Psoas muscle (tissue), 8 donors: ENCODE measurements around the gene MTX2. TPM values are rescaled to one million over a fixed set of nuclear protein-coding genes. Genes with fewer than 3 reads are reported as not detected.

Source experiments
- ATAC-seq, 4 donors: fragments of 200-7000 bp; cut with Tn5 transposase; one replicate each; pipeline ENCODE4 v1.9.1; 2020; ENCODE audit warnings: moderate library complexity in 3 of 4, mild to moderate bottlenecking in 2 of 4
- DNase-seq, 2 donors: peaks; one replicate each; pipeline ENCODE4 v3.0.0-alpha.2; 2020
- H3K27ac ChIP-seq: fragments of 200-600 bp; one replicate; pipeline ENCODE4 v1.8.0; 2022
- H3K27me3 ChIP-seq, 3 donors: fragments of 200-600 bp in 1 of 3; one replicate each; pipeline versions ENCODE4 v1.6.1 to v1.8.0; 2013 to 2022; ENCODE audit warnings: low read length in 2 of 3, mild to moderate bottlenecking in 2 of 3, moderate library complexity in 1 of 3; ENCODE audit not compliant: insufficient read depth in 3 of 3
- H3K36me3 ChIP-seq, 2 donors: fragments of 200-600 bp in 1 of 2; one replicate each; pipeline versions ENCODE4 v1.6.1 to v1.8.0; 2013 to 2022; ENCODE audit warnings: low read depth in 1 of 2, mild to moderate bottlenecking in 1 of 2, moderate library complexity in 1 of 2; ENCODE audit not compliant: insufficient read depth in 1 of 2
- H3K4me1 ChIP-seq: fragments of 200-600 bp; one replicate; pipeline ENCODE4 v1.8.0; 2022
- H3K4me3 ChIP-seq: fragments of 200-600 bp; one replicate; pipeline ENCODE4 v1.8.0; 2022; ENCODE audit warnings: mild to moderate bottlenecking
- H3K9me3 ChIP-seq: fragments of 200-600 bp; one replicate; pipeline ENCODE4 v1.8.0; 2022
- WGBS, 3 donors: extraction: QIAGEN DNeasy Blood & Tissue Kit; methylation state at CpG; one replicate each; pipeline versions ENCODE4 v1.1.6 to v1.1.7; 2013; 5-methylcytosine and 5-hydroxymethylcytosine counted together
- intact Hi-C, 2 donors: fragments of 100-400 bp; cut with DNase I; formaldehyde crosslinking; loops; one replicate each; pipeline versions ENCODE4 v1.11.0 to v1.14.2; 2022
- polyA plus RNA-seq, 3 donors: library from polyadenylated mRNA; stranded (reverse); fragments of 200-250 nt; gene quantifications; one replicate each; pipeline ENCODE4 v1.2.3, GENCODE V29; 2013
- total RNA-seq, 4 donors: library from RNA; stranded (reverse); fragmentation: NEBNext Ultra II Directional in 2 of 4; extraction: Animal tissue kit (Norgen Biotek cat#: 25700) in 2 of 4; gene quantifications; one replicate each; pipeline versions ENCODE4 v1.2.1 to v1.2.4, GENCODE V29; 2021 to 2023
- TF ChIP-seq, protein P1 (sequence below): fragments of 200-600 bp; IDR thresholded peaks from one replicate; pipeline ENCODE4 v1.8.0; 2022; ENCODE audit warnings: antibody characterized with exemption
- donor health status: healthy with polysubstance abuse.
- donor health status: DM: no; HTN: no; CAD: no; lungs with moderate emphysema.
- donor health status: Bipolar disorder and iron deficiency.
- donor health status: healthy.
- donor health status: DM: yes; HTN: yes; CAD: no.
- donor health status: DM: no; HTN: no; CAD: no.
- donor health status: DM: no; HTN: no; CAD: no.
- donor health status: DM: yes; HTN: yes; CAD: no.

Gene MTX2
- total and polyA plus RNA-seq, 7 donors: 33.2 to 91.7 (median 43.6) TPM

DNA sequence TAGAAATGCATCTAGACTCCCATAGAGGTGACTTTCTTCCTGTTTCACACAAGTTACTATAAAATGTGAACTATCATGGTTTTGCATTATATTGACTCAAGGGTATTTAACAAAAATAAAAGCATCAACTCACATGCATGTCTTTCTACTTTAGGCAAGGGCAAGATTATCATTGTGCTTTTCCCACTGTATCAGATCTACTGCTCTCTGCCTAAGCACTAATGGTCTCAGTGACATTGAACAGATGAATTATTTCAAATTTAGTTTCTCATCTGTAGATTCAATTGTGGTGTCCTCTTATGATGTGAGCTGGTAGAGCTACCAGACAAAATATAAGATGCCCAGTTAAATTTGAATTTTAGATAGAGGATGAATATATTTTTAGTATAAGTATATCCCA lies 113.9 kb downstream of the MTX2 start:
- TF ChIP-seq, protein P1, sequence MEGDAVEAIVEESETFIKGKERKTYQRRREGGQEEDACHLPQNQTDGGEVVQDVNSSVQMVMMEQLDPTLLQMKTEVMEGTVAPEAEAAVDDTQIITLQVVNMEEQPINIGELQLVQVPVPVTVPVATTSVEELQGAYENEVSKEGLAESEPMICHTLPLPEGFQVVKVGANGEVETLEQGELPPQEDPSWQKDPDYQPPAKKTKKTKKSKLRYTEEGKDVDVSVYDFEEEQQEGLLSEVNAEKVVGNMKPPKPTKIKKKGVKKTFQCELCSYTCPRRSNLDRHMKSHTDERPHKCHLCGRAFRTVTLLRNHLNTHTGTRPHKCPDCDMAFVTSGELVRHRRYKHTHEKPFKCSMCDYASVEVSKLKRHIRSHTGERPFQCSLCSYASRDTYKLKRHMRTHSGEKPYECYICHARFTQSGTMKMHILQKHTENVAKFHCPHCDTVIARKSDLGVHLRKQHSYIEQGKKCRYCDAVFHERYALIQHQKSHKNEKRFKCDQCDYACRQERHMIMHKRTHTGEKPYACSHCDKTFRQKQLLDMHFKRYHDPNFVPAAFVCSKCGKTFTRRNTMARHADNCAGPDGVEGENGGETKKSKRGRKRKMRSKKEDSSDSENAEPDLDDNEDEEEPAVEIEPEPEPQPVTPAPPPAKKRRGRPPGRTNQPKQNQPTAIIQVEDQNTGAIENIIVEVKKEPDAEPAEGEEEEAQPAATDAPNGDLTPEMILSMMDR: no peak
- ATAC-seq (no peak), DNase-seq (no peak)
- Histone ChIP-seq H3K9me3 (peaks cover 8% of the 10 kb centered on the region), H3K4me3 (no peak overlapping the region), H3K4me1 (no peaks in the 10 kb centered on the region), H3K27me3 (no peaks in the 10 kb centered on the region), H3K36me3 (no peaks in the 10 kb centered on the region), H3K27ac (no peak overlapping the region)
- intact Hi-C loops: no loop called here

DNA sequence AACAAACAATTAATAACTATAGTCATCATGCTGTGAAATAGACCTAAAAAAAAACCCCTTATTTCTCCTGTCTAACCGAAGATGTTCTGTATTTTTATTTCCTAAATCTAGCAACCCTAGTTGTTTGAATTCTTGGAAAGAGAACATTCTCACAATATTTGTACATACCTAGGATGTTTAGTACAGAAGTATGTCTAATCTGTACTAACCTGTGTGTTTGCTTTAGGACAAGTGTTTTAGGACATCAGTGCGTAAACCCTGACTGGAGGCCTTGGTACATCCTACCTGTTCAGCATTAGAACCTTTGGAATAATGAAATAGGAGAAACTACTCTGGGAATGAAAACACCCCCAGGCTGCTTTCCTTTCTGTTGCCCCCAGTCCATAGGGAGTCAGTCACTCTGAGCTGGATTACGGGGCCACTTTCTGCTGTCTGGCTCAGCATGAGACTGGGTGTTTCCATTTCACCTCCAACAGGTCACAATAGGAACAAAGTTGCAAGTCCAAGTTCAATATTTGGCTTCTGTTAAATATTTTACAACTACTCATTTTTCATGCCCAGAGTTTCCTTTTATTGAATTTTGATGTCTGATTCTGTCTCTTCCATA lies 114.7 kb downstream of the MTX2 start:
- intact Hi-C loops: no loop called here
- ATAC-seq (no peak), DNase-seq (no peak)
- Histone ChIP-seq H3K27me3 (no peaks in the 10 kb centered on the region), H3K4me1 (no peaks in the 10 kb centered on the region), H3K9me3 (peaks cover 2% of the 10 kb centered on the region), H3K36me3 (no peaks in the 10 kb centered on the region), H3K4me3 (no peak overlapping the region), H3K27ac (no peak overlapping the region)
- 75 to 80% (median 79%) methylated on average over 3 of the region's 3 CpGs for WGBS, 3 donors
- TF ChIP-seq, protein P1: no peak

- no peaks in the 10 kb centered on the region for H3K4me1 ChIP-seq
- no peak overlapping the region for H3K4me3 ChIP-seq
- H3K27ac ChIP-seq: no peak overlapping the region
- no peaks in the 10 kb centered on the region for H3K36me3 ChIP-seq
- H3K9me3 ChIP-seq: no peaks in the 10 kb centered on the region
- WGBS, 3 donors: 68 to 74% (median 74%) methylated on average over 2 of the region's 2 CpGs
- no peaks in the 10 kb centered on the region for H3K27me3 ChIP-seq
- intact Hi-C loops: no loop called here
- TF ChIP-seq, protein P1: no peak
- DNase-seq (no peak), ATAC-seq (no peak)
These were observed 116.0 kb downstream of the MTX2 start for GRCh38 chr2:176385219-176385759.

- Histone ChIP-seq H3K4me1 (no peaks in the 10 kb centered on the region), H3K27ac (no peak overlapping the region), H3K27me3 (no peaks in the 10 kb centered on the region), H3K4me3 (no peak overlapping the region), H3K9me3 (no peaks in the 10 kb centered on the region), H3K36me3 (no peaks in the 10 kb centered on the region)
- DNase-seq (no peak), ATAC-seq (no peak)
- intact Hi-C loops: no loop called here
- WGBS, 3 donors: 14 to 31% (median 25%) methylated on average over 2 of the region's 2 CpGs
- TF ChIP-seq, protein P1: no peak
These were observed 116.6 kb downstream of the MTX2 start for GRCh38 chr2:176385838-176386237.

Other genes starting within 250 kb of the MTX2 start
- gene EVX2, start 185.5 kb upstream of the MTX2 start, total RNA-seq: not detected
- not detected for gene EVX2, start 185.5 kb upstream of the MTX2 start, polyA plus RNA-seq
- gene HOXD13, start 176.7 kb upstream of the MTX2 start, total RNA-seq: not detected
- under 1 TPM in 1 of 3 donors, not detected in 2; 0.01 TPM for gene HOXD13, start 176.7 kb upstream of the MTX2 start, polyA plus RNA-seq
- gene HOXD12, start 169.6 kb upstream of the MTX2 start, total RNA-seq: not detected
- not detected for gene HOXD12, start 169.6 kb upstream of the MTX2 start, polyA plus RNA-seq
- gene HOXD11, start 162.2 kb upstream of the MTX2 start, total RNA-seq: not detected
- not detected for gene HOXD11, start 162.2 kb upstream of the MTX2 start, polyA plus RNA-seq
- not detected for gene HOXD10, start 152.7 kb upstream of the MTX2 start, total RNA-seq
- under 1 TPM in 2 of 3 donors, not detected in 1; 0.03 to 0.04 TPM for gene HOXD10, start 152.7 kb upstream of the MTX2 start, polyA plus RNA-seq
- 1 to 10 TPM in 2 of 4 donors, under 1 TPM in 2; 0.43 to 4.4 (median 2.4) TPM for gene HOXD9, start 146.7 kb upstream of the MTX2 start, total RNA-seq
- gene HOXD9, start 146.7 kb upstream of the MTX2 start, polyA plus RNA-seq: 1 to 10 TPM; 1.4 to 4.1 (median 1.7) TPM
- gene HOXD8, start 139.7 kb upstream of the MTX2 start, total RNA-seq: 10 to 100 TPM in 2 of 4 donors, 1 to 10 TPM in 2; 3.3 to 15.9 (median 9.1) TPM
- 10 to 100 TPM in 2 of 3 donors, 1 to 10 TPM in 1; 8.2 to 52.5 (median 12.9) TPM for gene HOXD8, start 139.7 kb upstream of the MTX2 start, polyA plus RNA-seq
- gene HOXD4, start 117.9 kb upstream of the MTX2 start, total RNA-seq: 1 to 10 TPM in 3 of 4 donors, under 1 TPM in 1; 0.26 to 4.1 (median 1.4) TPM
- 1 to 10 TPM; 1.1 to 1.4 (median 1.2) TPM for gene HOXD4, start 117.9 kb upstream of the MTX2 start, polyA plus RNA-seq
- gene HOXD3, start 112.1 kb upstream of the MTX2 start, total RNA-seq: 1 to 10 TPM in 2 of 4 donors, under 1 TPM in 2; 0.71 to 3.8 (median 1.3) TPM
- gene HOXD3, start 112.1 kb upstream of the MTX2 start, polyA plus RNA-seq: 1 to 10 TPM in 2 of 3 donors, under 1 TPM in 1; 0.64 to 1.9 (median 1.1) TPM
- under 1 TPM in 1 of 4 donors, not detected in 3; 0.12 TPM for gene HOXD1, start 80.8 kb upstream of the MTX2 start, total RNA-seq
- under 1 TPM; 0.14 to 0.79 (median 0.17) TPM for gene HOXD1, start 80.8 kb upstream of the MTX2 start, polyA plus RNA-seq